CD4-positive, alpha-beta T cell treated with Interleukin-1 beta for 1 hour (primary cell): ENCODE data around the gene OSGIN1.

Source experiments
- DNase-seq, 2 donors: peaks; one replicate each; pipeline ENCODE4 v3.0.0-alpha.2; 2020 to 2022

Gene OSGIN1

GRCh38 chr16:83973581-83974385, 20.7 kb downstream of the OSGIN1 start:
- DNase-seq: no peak

- DNase-seq: no peak
Measured at GRCh38 chr16:83974475-83974874, 21.4 kb downstream of the OSGIN1 start.

- no peak for DNase-seq
Measured at GRCh38 chr16:83975590-83976260, 22.7 kb downstream of the OSGIN1 start.

- DNase-seq: no peak
Measured at GRCh38 chr16:83977056-83977815, 24.2 kb downstream of the OSGIN1 start.

- DNase-seq: no peak
Measured at GRCh38 chr16:83978401-83978904, 25.4 kb downstream of the OSGIN1 start.

- DNase-seq: no peak
Measured at GRCh38 chr16:83979441-83979840, 26.4 kb downstream of the OSGIN1 start.

GRCh38 chr16:83980794-83981193, 27.8 kb downstream of the OSGIN1 start:
- DNase-seq: no peak

GRCh38 chr16:83981799-83982198, 28.8 kb downstream of the OSGIN1 start:
- DNase-seq: no peak

GRCh38 chr16:83983491-83983890, 30.5 kb downstream of the OSGIN1 start:
- DNase-seq: no peak

- no peak for DNase-seq
Measured at GRCh38 chr16:83989300-83989699, 36.3 kb downstream of the OSGIN1 start.

GRCh38 chr16:83990492-83990891, 37.5 kb downstream of the OSGIN1 start:
- no peak for DNase-seq

GRCh38 chr16:83992624-83993023, 39.6 kb downstream of the OSGIN1 start:
- no peak for DNase-seq

- peak in 1 of 2 donors; percentile 61 for DNase-seq
Measured at GRCh38 chr16:83994087-83994486, 41.0 kb downstream of the OSGIN1 start.

- DNase-seq: no peak
Measured at GRCh38 chr16:83994703-83995102, 41.7 kb downstream of the OSGIN1 start.

- peak in 1 of 2 donors; percentile 3 for DNase-seq
Measured at GRCh38 chr16:83995754-83996153, 42.7 kb downstream of the OSGIN1 start.

- DNase-seq: no peak
Measured at GRCh38 chr16:83996481-83997252, 43.6 kb downstream of the OSGIN1 start.

- no peak for DNase-seq
Measured at GRCh38 chr16:83998091-83998490, 45.1 kb downstream of the OSGIN1 start.

- no peak for DNase-seq
Measured at GRCh38 chr16:84000989-84001642, 48.1 kb downstream of the OSGIN1 start.

GRCh38 chr16:84001726-84002125, 48.7 kb downstream of the OSGIN1 start:
- no peak for DNase-seq

- DNase-seq: no peak
Measured at GRCh38 chr16:84003038-84003437, 50.0 kb downstream of the OSGIN1 start.

- DNase-seq: no peak
Measured at GRCh38 chr16:84004442-84004841, 51.4 kb downstream of the OSGIN1 start.

- no peak for DNase-seq
Measured at GRCh38 chr16:84005391-84005790, 52.4 kb downstream of the OSGIN1 start.
